DMS53 (cell line): ENCODE results near the gene RNF181.
"Not testable (repeated sequence)": the region's sequence is repeated elsewhere in the genome, so short reads cannot be mapped to it uniquely, and the experiment has no call there.

Experiments
- DNase-seq: peaks from one replicate; lab custom pipeline; 2025; lab: John Stamatoyannopoulos, UW

Gene RNF181, protein sequence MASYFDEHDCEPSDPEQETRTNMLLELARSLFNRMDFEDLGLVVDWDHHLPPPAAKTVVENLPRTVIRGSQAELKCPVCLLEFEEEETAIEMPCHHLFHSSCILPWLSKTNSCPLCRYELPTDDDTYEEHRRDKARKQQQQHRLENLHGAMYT

DNA sequence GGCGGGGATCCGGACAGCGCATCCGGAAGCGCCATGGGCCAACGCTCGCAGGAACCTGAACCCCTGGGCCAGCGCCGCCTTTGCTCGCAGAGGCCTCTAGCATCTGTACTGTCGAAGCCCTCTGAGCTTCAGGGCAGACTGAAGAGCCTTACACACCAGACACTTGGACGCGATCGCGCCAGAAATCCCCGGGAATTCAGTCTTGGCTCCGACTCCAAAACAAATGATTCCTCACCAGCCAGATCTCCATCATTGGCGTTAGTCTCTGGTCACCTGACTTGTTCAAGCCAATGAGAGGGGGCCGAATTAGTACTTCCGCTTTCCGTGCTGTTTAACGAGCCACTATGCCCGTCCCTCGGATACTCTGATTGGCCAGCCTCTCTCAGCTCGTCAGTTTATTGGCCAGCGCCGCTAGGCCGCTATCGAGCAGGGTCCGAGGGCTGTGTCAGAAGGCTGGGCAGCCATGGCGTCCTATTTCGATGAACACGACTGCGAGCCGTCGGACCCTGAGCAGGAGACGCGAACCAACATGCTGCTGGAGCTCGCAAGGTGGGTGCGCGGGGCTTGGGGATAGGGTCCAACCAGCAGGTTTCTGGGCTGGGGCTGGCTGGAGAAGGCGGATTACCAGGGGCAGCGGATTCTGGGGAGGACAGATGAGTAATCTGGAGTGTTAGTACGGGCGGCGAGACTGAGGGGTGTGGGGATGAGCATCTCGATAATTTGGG, at the start of gene RNF181:
Gene RNF181, plus strand, starts transcription at position 445 of the 725 bp plus-strand sequence. Its CDS starts 19 bp downstream, at position 464.
- DNase-seq = peak; percentile 100

DNA sequence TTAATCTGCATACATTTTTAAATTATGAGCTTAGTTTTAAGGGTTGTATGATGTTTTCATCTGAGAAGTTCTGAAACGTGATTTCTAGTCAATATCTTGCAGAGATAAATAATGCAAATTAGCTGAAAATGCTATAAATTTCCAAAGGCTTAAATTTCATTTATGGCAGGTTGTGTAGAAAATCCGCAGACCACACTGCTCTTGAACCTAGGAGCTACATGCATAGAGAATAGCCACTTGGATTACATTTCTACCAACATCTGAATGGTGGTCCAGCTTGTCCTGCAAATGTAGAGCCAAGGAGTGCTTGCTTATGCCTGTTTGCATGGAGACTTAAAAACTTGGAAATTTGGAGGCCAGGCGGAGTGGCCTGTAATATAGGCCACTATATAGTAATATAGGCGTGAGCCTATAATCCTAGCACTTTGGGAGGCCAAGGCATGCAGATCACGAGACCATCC, 49.7 kb upstream of the RNF181 start:
- peak; percentile 78 for DNase-seq

DNA sequence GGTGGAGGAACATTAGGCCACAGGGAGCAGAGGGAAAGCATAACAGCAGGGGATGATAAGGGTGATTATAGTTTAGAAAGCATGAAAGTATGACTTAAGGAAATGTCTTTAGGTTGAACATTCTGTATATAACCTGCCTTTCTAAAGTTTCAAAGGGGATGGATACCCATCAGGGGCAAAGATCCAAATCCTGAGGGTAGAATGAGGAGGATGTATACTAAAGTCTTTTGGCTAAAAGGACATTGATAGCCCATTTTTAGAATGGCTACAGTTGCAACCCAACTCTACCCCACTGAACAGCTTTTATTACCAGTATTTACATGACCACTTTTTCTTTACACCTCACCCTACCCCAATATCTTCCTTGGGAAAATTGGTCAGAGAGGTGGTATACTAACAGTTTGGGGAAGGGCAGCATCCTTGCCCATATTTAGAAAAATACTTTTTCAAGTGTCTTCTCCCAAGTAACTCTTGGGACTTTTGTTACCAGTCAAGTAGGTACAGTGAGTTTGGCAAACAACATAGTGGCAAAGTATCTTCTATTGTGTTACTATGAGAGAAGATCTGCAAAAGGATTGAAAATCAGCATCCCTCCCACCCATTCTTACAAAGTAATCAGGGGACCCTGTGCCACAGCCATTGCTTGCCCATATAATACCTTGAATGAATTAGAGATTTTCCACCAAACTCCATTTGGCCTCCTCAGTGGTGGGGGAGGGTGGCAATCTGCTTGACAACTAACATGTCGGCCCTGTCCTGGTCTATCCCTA, 48.3 kb upstream of the RNF181 start:
- no peak for DNase-seq

DNA sequence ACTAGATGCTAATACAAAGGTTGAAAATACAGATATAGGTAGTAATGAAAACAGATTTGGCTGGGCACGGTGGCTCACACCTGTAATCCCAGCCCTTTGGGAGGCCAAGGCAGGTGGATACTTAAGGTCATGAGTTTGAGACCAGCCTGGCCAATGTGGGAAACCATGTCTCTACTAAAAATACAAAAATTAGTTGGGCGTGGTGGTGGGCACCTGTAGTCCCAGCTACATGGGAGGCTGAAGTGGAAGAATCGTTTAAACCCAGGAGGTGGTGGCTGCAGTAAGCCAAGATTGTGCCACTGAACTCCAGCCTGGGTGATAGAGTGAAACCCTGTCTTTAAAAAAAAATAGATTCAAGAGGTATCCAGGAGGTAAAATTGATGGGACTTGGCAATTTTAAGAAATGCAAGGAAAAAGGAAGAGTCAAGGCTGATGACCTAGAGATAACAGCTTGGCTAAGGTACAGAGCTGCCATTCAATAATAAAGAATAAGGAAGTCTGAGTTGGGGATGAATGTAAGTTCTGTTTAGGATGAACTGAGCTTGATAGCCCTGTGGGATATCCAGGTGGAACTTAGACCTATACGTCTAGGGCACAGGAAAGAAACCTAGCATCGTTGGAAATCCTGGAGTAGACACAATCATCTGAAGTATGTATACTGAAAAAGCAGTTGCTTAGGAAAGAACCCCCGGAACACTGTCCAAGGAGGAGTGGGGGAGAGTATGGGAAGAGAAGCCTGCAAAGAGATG, 47.5 kb upstream of the RNF181 start:
- DNase-seq = no peak

DNA sequence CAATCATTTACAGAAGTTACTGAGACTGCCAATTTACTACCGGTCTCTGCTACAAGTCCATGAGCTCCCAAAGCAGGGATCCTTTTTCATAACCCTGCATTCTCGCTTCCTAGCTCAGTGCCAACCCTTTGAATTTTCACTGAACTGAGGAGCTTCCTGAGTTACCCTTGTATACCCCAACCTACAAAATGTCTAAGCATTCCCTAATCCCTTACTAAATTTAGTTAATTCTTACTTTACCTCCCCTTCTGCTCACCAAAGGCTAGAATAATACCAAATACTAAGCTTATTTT, 47.0 kb upstream of the RNF181 start:
- DNase-seq = no peak

DNA sequence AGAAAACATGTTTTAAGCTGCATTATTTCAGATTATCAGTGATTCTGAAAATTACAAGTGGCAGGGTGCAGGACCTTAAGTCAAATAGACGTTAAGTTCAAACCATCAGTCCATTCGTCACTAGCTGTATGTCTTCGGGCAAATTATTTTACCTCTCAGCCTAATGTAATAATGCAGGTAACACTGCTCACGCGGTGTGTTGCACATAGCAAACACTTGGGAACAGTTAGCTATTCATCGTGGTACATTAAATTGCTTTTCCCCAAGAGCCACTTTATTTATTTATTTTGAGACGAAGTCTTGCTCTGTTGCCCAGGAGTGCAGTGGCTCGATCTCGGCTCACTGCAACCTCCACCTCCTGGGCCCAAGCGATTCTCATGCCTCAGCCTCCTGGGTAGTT, 46.5 kb upstream of the RNF181 start:
- DNase-seq = no peak

DNA sequence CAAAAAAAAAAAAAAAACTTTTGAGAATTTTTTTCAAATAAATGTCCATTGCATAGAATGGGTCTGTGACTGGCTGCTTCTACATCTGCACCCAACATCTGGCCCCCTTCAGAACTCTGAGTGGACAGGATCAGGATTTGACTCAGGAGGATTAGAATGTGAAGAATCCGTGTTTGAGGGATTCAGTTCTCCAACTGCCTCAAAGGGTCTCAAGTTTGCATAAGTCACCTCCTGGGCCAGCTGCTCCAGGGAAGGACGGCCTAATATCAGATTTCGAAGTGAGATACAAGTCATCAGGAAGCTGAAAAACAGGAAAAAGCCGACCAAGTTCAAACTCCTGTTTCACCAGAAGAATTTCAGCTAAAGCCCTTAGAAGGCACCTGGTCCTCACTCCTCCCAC, 45.7 kb upstream of the RNF181 start:
- DNase-seq = no peak

DNA sequence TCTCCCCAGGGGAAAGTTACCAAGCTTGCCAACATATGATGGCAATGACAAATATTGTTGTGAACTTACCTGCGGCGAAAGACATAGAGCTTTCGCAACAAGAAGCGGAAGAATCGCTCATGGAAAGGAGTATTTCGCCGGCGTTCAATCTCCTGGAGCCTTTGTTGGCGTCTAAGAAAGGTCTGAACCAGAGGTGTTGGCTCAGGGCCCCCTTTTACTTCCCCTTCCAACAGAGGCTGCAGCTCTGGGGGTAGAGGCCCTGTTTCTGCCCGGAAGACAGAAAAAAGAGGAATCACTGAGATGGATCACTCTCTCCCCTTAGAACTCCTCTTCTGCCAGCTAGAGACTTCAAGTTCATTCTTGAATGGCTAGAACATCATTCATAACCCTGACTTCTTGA, 45.1 kb upstream of the RNF181 start:
- no peak for DNase-seq

DNA sequence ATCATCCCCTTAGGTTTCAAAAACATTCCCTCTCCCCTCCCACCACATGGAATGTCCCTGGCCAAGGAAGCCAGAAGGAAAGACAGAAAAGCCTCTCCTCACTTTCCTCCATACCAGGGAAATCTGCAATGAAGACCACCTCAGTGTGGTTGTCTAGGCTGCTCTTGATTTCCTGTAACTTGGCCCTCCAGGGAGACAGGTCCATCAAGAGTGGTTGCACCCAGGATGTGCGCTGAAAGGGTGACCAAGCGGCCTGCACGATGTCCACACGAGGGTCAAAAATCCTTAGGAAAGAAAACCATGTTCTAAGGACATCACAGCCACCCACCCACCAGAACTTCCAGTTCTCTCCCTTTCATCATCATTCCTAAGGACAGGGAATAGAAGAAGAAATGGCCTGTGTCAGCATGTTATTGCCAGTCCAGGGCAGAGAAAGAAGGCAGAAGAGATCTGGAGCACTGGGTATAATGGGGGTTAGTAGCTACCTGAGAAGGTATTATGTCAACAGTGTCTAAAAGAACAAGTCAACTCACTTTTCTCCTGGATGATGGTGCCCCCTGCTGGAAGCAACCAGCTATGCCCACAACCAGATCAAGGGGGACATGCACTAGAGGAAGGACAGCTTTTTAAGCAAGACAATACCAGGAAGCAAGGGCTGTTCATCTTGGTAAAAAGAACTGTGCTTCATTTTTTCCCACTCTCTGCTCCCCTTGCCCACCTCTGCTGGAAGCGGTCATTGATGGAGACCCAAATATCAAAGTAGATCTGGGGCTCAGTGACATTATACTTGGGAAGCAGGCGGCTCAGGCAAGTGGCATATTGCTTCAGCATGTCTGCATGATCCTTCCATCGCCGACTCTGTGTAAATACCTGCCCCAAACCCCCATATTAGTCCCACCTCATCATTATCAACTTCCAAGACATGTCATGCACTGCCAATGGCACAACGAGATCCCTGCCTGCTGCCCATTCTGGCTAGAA, 43.6 kb upstream of the RNF181 start:
- peak; percentile 92 for DNase-seq

DNA sequence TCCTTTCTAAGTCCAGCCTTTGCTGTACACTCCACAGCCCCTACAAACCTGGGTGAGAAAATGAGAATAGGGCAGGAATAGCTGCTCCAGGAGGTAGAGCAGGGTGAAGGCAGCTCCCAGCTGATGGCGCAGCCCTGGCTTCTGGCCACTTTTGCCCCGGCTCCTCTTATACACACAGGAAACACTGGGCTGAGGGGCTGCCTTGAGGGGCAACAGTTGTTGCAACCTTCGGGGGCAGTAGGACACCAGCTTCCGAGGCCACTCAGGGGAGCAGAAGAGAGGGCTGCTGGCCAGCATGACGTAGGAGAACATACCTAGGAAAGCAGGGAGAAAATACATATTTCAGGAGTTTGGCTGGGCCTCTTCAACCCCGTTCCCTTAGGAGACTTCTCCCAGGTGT, 42.4 kb upstream of the RNF181 start:
- DNase-seq = no peak

DNA sequence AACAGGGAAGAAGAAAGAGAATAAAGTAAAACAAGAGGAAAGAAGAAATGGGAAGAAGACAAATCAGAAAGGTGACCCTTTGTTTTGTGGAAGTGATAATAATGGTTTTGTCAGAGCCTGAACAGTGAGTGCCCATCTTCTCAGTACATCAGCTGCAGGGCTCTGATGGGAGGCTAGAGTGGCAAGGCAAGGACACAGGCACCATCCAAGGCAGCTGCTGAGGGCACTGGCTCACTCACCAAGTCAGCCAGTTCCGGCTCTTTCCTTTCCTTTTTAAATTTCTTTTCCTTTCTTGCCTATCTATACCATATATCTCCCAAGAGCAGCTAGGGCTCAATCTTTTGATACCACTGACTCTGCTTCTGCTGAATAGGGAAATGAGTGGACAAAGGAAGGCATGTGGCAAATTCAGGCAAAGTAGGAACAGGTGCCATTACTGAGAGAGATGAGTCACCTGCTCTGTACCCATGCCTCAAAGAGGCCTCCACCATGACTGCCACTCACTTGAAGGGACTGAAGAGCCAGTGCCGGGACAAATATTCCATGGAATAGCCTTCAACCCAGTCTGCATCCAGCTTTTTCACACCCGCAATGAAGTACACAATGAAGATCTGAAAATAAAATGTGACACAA, 40.4 kb upstream of the RNF181 start:
- DNase-seq = peak; percentile 86

DNA sequence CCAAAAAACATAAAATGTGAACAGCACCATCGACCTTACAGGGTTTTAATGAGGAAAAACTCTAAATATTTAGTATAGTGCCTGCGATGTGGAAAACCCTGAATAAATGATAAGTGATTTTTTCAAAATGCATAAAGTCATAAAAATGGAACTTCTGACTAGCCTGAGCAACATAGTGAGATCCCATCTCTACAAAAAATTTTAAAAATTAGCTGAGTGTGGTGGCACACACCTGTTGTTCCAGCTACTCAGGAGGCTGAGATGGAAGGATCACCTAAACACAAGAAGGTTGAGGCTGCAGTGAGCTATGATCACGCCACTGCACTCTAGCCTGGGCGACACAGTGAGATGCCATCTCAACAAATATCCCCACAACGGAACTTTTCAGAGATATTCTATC, 38.4 kb upstream of the RNF181 start:
- DNase-seq = no peak

DNA sequence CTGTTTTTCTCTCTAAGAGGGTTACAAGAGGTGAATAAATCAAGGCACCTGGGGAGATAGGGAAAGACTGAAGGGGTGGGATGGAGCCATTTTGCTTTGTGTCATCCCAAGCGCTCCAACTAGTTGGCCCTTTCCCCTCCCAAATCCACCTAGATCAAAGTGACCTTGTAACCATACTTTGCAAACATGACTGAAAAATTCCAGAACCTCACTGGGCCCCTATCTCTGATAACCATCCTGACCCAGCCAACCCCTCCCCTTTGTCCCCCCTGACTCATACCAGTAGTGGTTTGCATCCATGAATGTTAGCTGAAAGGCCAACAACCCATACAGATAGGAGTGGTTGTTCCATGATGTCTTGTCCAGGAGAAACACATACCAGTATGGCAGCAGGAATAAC, 37.4 kb upstream of the RNF181 start:
- no peak for DNase-seq

DNA sequence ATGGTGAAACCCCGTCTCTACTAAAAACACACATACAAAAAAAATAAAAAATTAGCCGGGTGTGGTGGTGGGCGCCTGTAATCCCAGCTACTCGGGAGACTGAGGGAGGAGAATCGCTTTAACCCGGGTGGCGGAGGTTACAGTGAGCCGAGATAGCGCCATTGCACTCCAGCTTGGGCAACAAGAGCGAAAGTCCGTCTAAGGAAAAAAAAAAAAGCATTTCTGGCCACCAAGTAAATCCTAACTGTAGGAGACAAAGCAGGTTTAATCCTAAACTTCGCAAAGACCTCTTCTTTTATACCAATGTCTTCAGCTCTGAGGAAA, 35.2 kb upstream of the RNF181 start:
- DNase-seq = not testable (repeated sequence)

DNA sequence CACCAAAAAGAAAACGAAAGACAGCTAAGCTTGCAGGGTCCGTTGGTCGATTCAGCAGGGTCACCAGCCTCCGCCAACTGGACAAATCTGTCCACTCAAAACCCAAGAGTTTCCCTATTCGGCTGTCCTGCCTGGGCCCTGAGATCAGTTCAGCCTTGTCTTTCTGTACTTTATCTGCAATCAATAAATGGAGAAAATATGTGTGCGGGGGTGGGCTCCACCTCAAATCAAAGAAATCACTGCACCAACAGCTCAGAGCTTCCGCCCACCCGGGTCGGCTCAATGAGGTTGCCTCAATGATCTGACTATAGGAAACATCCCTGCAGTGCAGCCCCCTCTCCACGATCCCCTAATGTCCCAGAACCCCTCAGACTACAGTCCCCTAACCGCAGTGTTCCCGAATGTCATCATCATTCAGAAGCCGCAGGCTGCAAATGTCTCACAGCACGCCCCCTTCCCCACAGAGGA, 34.7 kb upstream of the RNF181 start:
- no peak for DNase-seq

DNA sequence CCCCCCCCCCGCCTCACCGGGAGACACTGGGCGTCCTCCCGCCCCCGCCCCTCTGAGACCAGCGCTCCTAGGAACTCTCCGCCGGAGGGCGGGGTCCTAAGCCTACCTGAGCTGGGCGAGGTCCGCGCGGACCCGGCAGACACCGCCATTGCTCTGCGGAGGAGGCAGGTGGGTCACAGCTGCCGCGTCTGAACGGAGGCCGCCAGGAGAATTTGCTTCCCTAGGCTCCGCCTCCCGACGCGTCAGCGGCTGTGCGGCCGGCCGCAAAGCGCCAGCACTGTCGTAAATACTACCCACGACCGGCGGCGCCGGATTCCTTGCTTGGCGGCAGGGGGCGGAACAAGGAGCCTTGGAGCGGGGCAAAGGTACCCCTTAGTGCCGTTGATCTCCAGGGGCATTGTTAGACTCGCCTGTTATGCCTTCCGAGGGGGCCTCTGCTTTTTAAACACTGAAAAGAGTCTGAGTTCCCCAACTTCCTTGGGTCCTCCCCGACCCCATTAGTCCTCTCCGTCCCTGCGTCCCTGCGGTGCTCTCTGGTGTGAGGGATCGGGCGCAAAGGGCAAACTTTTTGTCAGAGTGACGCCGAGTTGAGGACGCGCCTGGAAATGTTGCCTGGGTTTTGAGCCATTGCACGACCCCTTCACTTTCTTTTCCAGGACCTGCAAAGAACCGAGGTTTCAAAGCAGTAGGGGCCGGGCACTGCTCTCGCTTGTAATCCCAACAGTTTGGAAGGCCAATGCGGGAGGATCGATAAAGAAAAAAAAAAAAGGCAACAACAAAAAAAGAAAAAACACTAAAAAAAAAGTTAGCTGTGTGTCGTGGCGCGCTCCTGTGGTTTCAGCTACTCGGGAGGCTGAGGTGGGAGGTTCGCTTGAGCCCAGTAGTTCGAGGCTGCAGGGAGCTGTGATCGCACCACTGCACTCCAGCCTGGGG, 34.0 kb upstream of the RNF181 start, which contains the start of gene GGCX:
Gene GGCX, minus strand, starts transcription at position 214 of the 933 bp plus-strand sequence. Its CDS starts 65 bp downstream, at position 149.
- DNase-seq = peak; percentile 99

DNA sequence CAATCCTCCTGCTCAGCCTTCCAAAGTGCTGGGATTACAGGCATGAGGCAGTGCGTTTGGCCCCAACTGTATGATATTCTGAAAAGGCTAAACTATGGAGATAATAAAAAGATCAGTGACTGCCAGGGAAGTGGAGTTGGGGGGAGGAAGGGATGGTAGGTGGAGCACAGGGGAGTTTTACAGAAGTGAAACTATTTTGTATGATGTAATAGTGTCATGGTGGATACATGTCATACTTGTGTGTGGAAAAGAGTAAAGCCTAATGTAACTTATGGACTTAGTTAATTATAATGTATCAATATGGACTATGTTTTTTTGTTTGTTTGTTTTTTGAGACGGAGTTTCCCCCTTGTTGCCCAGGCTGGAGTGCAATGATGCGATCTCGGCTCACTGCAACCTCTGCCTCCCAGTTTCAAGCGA, 31.4 kb upstream of the RNF181 start:
- no peak for DNase-seq

DNA sequence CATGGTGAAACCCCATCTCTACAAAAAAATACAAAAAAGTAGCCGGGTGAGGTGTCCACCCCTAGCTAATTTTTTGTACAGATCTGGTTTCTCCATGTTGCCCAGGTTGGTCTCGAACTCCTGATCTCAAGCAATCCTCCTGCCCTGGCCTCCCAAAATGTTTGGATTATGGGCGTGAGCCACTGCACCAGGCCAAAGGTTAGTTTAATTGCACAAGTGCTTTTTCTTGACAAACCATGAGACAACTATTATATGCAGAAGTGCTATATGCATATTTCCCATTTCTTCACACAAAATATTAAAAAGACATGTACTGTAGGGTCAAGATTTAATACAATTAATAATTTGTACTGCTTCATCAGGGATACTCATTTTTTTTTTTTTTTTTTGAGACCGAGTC, 29.3 kb upstream of the RNF181 start:
- no peak for DNase-seq

DNA sequence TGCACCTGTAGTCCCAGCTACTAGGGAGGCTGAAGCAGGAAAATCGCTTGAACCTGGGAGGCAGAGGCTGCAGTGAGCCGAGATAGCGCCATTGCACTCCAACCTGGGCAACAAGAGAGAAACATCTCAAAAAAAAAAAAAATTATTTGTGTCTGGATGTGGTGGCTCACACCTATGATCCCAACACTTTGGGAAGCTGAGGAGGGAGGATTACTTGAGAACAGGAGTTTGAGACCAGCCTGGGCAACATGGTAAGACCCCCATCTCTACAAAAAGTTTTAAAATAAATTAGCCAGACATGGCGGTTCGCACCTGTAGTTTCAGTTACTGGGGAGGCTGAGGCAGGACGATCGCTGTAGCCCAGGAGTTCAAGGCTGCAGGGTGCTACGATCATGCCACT, 19.8 kb upstream of the RNF181 start:
- DNase-seq = no peak

DNA sequence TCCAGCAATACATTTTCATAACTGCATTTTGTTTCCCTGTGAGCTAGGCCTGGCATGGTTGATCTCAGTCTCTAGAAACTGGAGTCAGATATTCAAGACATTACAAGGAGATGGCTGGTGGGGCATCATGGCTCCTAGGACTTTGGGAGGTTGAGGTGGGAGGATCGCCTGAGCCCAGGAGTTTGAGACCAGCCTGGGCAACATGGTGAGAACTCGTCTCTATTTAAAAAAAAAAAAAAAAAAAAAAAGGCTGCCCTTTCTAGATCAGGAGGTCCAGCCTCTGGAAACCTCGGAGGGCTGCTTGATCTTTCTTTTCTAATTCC, 18.5 kb upstream of the RNF181 start:
- no peak for DNase-seq
